ENCODE measurements around the gene CDK16.

Gene CDK16

GRCh38 chrX:47206316-47206715, 12.2 kb upstream of the CDK16 start:
- Histone ChIP-seq H3K9me3 (ENCODE audit: control insufficient read depth, insufficient read depth, low read length) (no peaks in the 10 kb centered on the region), H3K4me1 (ENCODE audit: control insufficient read depth, insufficient read depth, low read length) (no peaks in the 10 kb centered on the region), H3K27ac (ENCODE audit: low read length) (no peak overlapping the region), H3K36me3 (ENCODE audit: control insufficient read depth, insufficient read depth, low read length) (peaks cover 66% of the 10 kb centered on the region), H3K27me3 (ENCODE audit: control insufficient read depth, insufficient read depth, low read length) (no peaks in the 10 kb centered on the region), H3K4me3 (ENCODE audit: low read length) (no peak overlapping the region)
- DNase-seq (ENCODE audit: low read depth, low spot score): no peak
- WGBS (ENCODE audit: insufficient coverage, insufficient read length): no CpG with 5 or more reads among the region's 3 CpGs

GRCh38 chrX:47208108-47208507, 10.4 kb upstream of the CDK16 start:
- Histone ChIP-seq H3K9me3 (ENCODE audit: control insufficient read depth, insufficient read depth, low read length) (no peaks in the 10 kb centered on the region), H3K36me3 (ENCODE audit: control insufficient read depth, insufficient read depth, low read length) (peaks cover 59% of the 10 kb centered on the region), H3K27me3 (ENCODE audit: control insufficient read depth, insufficient read depth, low read length) (no peaks in the 10 kb centered on the region), H3K4me3 (ENCODE audit: low read length) (no peak overlapping the region), H3K4me1 (ENCODE audit: control insufficient read depth, insufficient read depth, low read length) (no peaks in the 10 kb centered on the region), H3K27ac (ENCODE audit: low read length) (no peak overlapping the region)
- no CpG with 5 or more reads among the region's 12 CpGs for WGBS (ENCODE audit: insufficient coverage, insufficient read length)
- no peak for DNase-seq (ENCODE audit: low read depth, low spot score)

- no peak for DNase-seq (ENCODE audit: low read depth, low spot score)
- Histone ChIP-seq H3K9me3 (ENCODE audit: control insufficient read depth, insufficient read depth, low read length) (no peaks in the 10 kb centered on the region), H3K4me1 (ENCODE audit: control insufficient read depth, insufficient read depth, low read length) (no peaks in the 10 kb centered on the region), H3K27me3 (ENCODE audit: control insufficient read depth, insufficient read depth, low read length) (no peaks in the 10 kb centered on the region), H3K27ac (ENCODE audit: low read length) (no peak overlapping the region), H3K36me3 (ENCODE audit: control insufficient read depth, insufficient read depth, low read length) (peaks cover 61% of the 10 kb centered on the region), H3K4me3 (ENCODE audit: low read length) (no peak overlapping the region)
- WGBS (ENCODE audit: insufficient coverage, insufficient read length): no CpG with 5 or more reads among the region's 16 CpGs
Measured at GRCh38 chrX:47209508-47210238, 8.8 kb upstream of the CDK16 start.

GRCh38 chrX:47210661-47211425, 7.6 kb upstream of the CDK16 start:
- H3K9me3 ChIP-seq (ENCODE audit: control insufficient read depth, insufficient read depth, low read length): no peaks in the 10 kb centered on the region
- H3K27ac ChIP-seq (ENCODE audit: low read length): no peak overlapping the region
- WGBS (ENCODE audit: insufficient coverage, insufficient read length): no CpG with 5 or more reads among the region's 15 CpGs
- H3K4me3 ChIP-seq (ENCODE audit: low read length): no peak overlapping the region
- no peaks in the 10 kb centered on the region for H3K27me3 ChIP-seq (ENCODE audit: control insufficient read depth, insufficient read depth, low read length)
- H3K4me1 ChIP-seq (ENCODE audit: control insufficient read depth, insufficient read depth, low read length): no peaks in the 10 kb centered on the region
- DNase-seq (ENCODE audit: low read depth, low spot score): no peak
- H3K36me3 ChIP-seq (ENCODE audit: control insufficient read depth, insufficient read depth, low read length): peaks cover 56% of the 10 kb centered on the region

GRCh38 chrX:47212381-47213293, 5.8 kb upstream of the CDK16 start:
- Histone ChIP-seq H3K36me3 (ENCODE audit: control insufficient read depth, insufficient read depth, low read length) (peaks cover 53% of the 10 kb centered on the region), H3K9me3 (ENCODE audit: control insufficient read depth, insufficient read depth, low read length) (no peaks in the 10 kb centered on the region), H3K27ac (ENCODE audit: low read length) (no peak overlapping the region), H3K27me3 (ENCODE audit: control insufficient read depth, insufficient read depth, low read length) (no peaks in the 10 kb centered on the region), H3K4me3 (ENCODE audit: low read length) (no peak overlapping the region), H3K4me1 (ENCODE audit: control insufficient read depth, insufficient read depth, low read length) (no peaks in the 10 kb centered on the region)
- WGBS (ENCODE audit: insufficient coverage, insufficient read length): no CpG with 5 or more reads among the region's 12 CpGs
- no peak for DNase-seq (ENCODE audit: low read depth, low spot score)

DNA sequence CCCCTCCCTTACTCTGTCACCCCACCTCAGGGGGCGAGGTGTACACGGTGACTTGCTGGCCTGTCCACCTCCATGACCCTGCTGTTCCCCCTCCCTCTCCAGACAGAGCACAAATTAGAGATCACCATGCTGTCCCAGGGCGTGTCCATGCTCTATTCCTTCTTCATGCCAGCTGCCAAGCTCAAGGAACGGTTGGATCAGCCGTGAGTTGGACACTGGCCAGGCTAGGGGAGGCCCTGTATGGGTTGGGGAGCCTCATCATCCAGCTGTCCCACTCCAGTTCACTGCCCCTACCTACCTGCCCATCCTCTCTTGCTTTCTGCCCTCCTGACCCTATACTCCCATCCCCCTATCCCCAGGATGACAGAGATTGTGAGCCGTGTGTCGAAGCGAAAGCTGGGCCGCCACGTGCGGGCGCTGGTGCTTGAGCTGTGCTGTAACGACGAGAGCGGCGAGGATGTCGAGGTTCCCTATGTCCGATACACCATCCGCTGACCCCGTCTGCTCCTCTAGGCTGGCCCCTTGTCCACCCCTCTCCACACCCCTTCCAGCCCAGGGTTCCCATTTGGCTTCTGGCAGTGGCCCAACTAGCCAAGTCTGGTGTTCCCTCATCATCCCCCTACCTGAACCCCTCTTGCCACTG, 3.9 kb upstream of the CDK16 start:
- Histone ChIP-seq H3K36me3 (ENCODE audit: control insufficient read depth, insufficient read depth, low read length) (peaks cover 43% of the 10 kb centered on the region), H3K9me3 (ENCODE audit: control insufficient read depth, insufficient read depth, low read length) (no peaks in the 10 kb centered on the region), H3K27ac (ENCODE audit: low read length) (no peak overlapping the region), H3K4me3 (ENCODE audit: low read length) (no peak overlapping the region), H3K27me3 (ENCODE audit: control insufficient read depth, insufficient read depth, low read length) (no peaks in the 10 kb centered on the region), H3K4me1 (ENCODE audit: control insufficient read depth, insufficient read depth, low read length) (peaks cover 1% of the 10 kb centered on the region; the same call in 1 of the 2 replicates)
- no CpG with 5 or more reads among the region's 20 CpGs for WGBS (ENCODE audit: insufficient coverage, insufficient read length)
- DNase-seq (ENCODE audit: low read depth, low spot score): no peak

- no peak for DNase-seq (ENCODE audit: low read depth, low spot score)
- WGBS (ENCODE audit: insufficient coverage, insufficient read length): no CpG with 5 or more reads among the region's 12 CpGs
- Histone ChIP-seq H3K4me3 (ENCODE audit: low read length) (no peak overlapping the region), H3K36me3 (ENCODE audit: control insufficient read depth, insufficient read depth, low read length) (peaks cover 36% of the 10 kb centered on the region), H3K9me3 (ENCODE audit: control insufficient read depth, insufficient read depth, low read length) (no peaks in the 10 kb centered on the region), H3K27me3 (ENCODE audit: control insufficient read depth, insufficient read depth, low read length) (no peaks in the 10 kb centered on the region), H3K27ac (ENCODE audit: low read length) (no peak overlapping the region), H3K4me1 (ENCODE audit: control insufficient read depth, insufficient read depth, low read length) (peaks cover 4% of the 10 kb centered on the region; the same call in 1 of the 2 replicates)
Measured at GRCh38 chrX:47215291-47215900, 3.1 kb upstream of the CDK16 start.

DNA sequence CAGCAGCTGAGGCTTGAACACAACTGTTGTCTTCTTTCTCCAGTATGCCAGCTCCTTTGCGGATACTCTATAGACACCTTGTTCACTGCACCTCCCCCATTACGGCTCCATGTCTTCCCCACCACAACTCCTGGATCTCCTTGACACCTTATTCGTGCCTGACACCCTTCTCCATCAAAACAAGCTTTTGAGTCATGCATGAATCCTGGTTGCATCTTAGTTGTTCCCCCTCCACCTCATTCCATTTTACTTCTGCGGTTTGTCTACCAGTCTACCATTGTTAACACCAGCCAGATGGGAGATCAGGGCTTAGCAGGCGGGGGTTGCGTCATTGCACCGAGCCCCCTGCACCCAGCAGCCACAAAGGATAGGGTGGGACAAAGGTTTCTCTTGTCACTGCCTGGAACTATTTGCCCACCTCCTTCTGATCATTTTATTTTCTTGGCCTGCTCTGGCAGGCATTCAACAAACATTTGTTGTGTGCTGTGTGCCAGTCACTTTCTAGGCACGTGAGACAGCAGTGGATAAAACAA, 2.0 kb upstream of the CDK16 start:
- Histone ChIP-seq H3K27me3 (ENCODE audit: control insufficient read depth, insufficient read depth, low read length) (no peaks in the 10 kb centered on the region), H3K4me3 (ENCODE audit: low read length) (no peak overlapping the region), H3K9me3 (ENCODE audit: control insufficient read depth, insufficient read depth, low read length) (no peaks in the 10 kb centered on the region), H3K4me1 (ENCODE audit: control insufficient read depth, insufficient read depth, low read length) (peaks cover 4% of the 10 kb centered on the region; the same call in 1 of the 2 replicates), H3K36me3 (ENCODE audit: control insufficient read depth, insufficient read depth, low read length) (peaks cover 26% of the 10 kb centered on the region), H3K27ac (ENCODE audit: low read length) (no peak overlapping the region)
- WGBS (ENCODE audit: insufficient coverage, insufficient read length): no CpG with 5 or more reads among the region's 8 CpGs
- DNase-seq (ENCODE audit: low read depth, low spot score): no peak

DNA sequence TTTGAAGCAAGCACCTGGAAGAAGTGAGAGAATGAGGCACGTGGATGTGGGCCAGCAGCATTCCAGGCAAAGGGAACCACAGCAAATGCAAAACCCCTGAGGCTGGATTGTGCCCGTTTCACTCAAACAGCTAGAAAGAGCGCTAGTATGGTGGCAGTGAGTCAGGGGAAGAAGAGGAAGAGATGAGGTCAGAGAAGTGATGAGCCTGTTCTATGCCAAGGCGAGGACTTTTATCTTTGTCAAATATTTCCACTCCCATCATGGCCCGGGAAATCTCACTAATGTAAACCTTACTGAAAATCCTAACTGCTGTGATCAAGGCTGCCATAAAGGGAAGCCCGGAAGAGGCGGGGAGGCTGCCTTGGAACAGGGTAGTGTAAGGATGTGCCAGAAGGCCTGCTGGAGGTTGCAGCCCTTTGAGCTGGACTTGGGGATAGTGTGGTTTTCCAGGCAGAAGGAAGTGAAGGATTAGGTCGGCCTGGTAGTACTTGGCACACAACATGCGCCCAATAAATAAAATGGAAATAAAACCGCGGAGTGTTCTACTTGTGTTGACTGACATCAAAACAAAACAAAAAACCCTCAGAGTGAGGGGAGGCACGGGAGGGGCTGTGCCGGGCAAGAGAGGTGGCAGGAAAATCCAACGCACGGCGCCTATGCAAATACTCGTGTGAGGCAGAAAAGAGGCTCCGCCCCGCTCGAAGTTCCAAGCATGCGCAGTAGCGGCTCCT, 1.2 kb upstream of the CDK16 start:
- Histone ChIP-seq H3K27ac (ENCODE audit: low read length) (no peak overlapping the region), H3K27me3 (ENCODE audit: control insufficient read depth, insufficient read depth, low read length) (no peaks in the 10 kb centered on the region), H3K4me3 (ENCODE audit: low read length) (no peak overlapping the region; the same call in 1 of the 2 replicates), H3K4me1 (ENCODE audit: control insufficient read depth, insufficient read depth, low read length) (peaks cover 4% of the 10 kb centered on the region; the same call in 1 of the 2 replicates), H3K9me3 (ENCODE audit: control insufficient read depth, insufficient read depth, low read length) (no peaks in the 10 kb centered on the region), H3K36me3 (ENCODE audit: control insufficient read depth, insufficient read depth, low read length) (peaks cover 25% of the 10 kb centered on the region)
- no CpG with 5 or more reads among the region's 22 CpGs for WGBS (ENCODE audit: insufficient coverage, insufficient read length)
- no peak for DNase-seq (ENCODE audit: low read depth, low spot score)

All from iPS DF 6.9 (cell line).